Measurements from ENCODE around the gene PPP1R16B. TPM values are rescaled to one million over a fixed set of nuclear protein-coding genes. Genes with fewer than 3 reads are reported as not detected.

PPP1R16B gene
- total and polyA plus RNA-seq, 2 experiments from 2014 or later: 0.28 to 0.33 TPM

GRCh38 chr20:38880952-38881735, 75.6 kb downstream of the PPP1R16B start:
- Histone ChIP-seq H3K9me3 (ENCODE audit: low read depth) (no peaks in the 10 kb centered on the region), H3K27ac (no peak overlapping the region), H3K27me3 (peaks cover 11% of the 10 kb centered on the region), H4K20me1 (ENCODE audit: insufficient read depth, poor library complexity, severe bottlenecking) (no peaks in the 10 kb centered on the region), H3K4me1 (ENCODE audit: insufficient read depth) (no peaks in the 10 kb centered on the region), H3K79me2 (no peaks in the 10 kb centered on the region), H3K4me3 (no peak overlapping the region), H3K4me2 (no peak overlapping the region), H3K9me2 (replicated peaks; ENCODE audit: insufficient read depth) (no peaks in the 10 kb centered on the region), H3K36me3 (replicated peaks; ENCODE audit: insufficient read depth, low read depth) (no peaks in the 10 kb centered on the region), H2AFZ (no peak overlapping the region)
- 74% methylated on average over 14 of the region's 14 CpGs for WGBS (ENCODE audit: low lambda C conversion rate, missing lambda C conversion rate)
- TF ChIP-seq EZH2phosphoT487 (IDR thresholded peaks at IDR 0.05; ENCODE audit: low read depth, severe bottlenecking, unreplicated experiment) (no peak), CTCF (IDR thresholded peaks at IDR 0.05; ENCODE audit: poor library complexity) (no peak), EZH2 (IDR thresholded peaks at IDR 0.05; ENCODE audit: borderline replicate concordance) (no peak)
- DNase-seq (ENCODE audit: low spot score): no peak

GRCh38 chr20:38881806-38882440, 76.4 kb downstream of the PPP1R16B start:
- no peaks in the 10 kb centered on the region for H3K9me2 ChIP-seq (replicated peaks; ENCODE audit: insufficient read depth)
- peaks cover 11% of the 10 kb centered on the region for H3K27me3 ChIP-seq
- no peaks in the 10 kb centered on the region for H3K79me2 ChIP-seq
- no peak for DNase-seq (ENCODE audit: low spot score)
- no peak for TF ChIP-seq CTCF (IDR thresholded peaks at IDR 0.05; ENCODE audit: poor library complexity)
- TF ChIP-seq EZH2 (IDR thresholded peaks at IDR 0.05; ENCODE audit: borderline replicate concordance): no peak
- no peak for TF ChIP-seq EZH2phosphoT487 (IDR thresholded peaks at IDR 0.05; ENCODE audit: low read depth, severe bottlenecking, unreplicated experiment)
- 96% methylated on average over 4 of the region's 4 CpGs for WGBS (ENCODE audit: low lambda C conversion rate, missing lambda C conversion rate)
- no peak overlapping the region for H2AFZ ChIP-seq
- no peaks in the 10 kb centered on the region for H3K9me3 ChIP-seq (ENCODE audit: low read depth)
- H3K4me3 ChIP-seq: no peak overlapping the region
- H3K27ac ChIP-seq: no peak overlapping the region
- no peaks in the 10 kb centered on the region for H3K4me1 ChIP-seq (ENCODE audit: insufficient read depth)
- H3K36me3 ChIP-seq (replicated peaks; ENCODE audit: insufficient read depth, low read depth): no peaks in the 10 kb centered on the region
- no peaks in the 10 kb centered on the region for H4K20me1 ChIP-seq (ENCODE audit: insufficient read depth, poor library complexity, severe bottlenecking)
- no peak overlapping the region for H3K4me2 ChIP-seq

GRCh38 chr20:38882600-38882999, 77.1 kb downstream of the PPP1R16B start:
- no peak overlapping the region for H3K4me2 ChIP-seq
- 85% methylated on average over 2 of the region's 2 CpGs for WGBS (ENCODE audit: low lambda C conversion rate, missing lambda C conversion rate)

More at GRCh38 chr20:38882600-38882999, 77.1 kb downstream of the PPP1R16B start:
- TF ChIP-seq EZH2 (IDR thresholded peaks at IDR 0.05; ENCODE audit: borderline replicate concordance) (no peak), EZH2phosphoT487 (IDR thresholded peaks at IDR 0.05; ENCODE audit: low read depth, severe bottlenecking, unreplicated experiment) (no peak), CTCF (IDR thresholded peaks at IDR 0.05; ENCODE audit: poor library complexity) (no peak)
- no peaks in the 10 kb centered on the region for H3K9me2 ChIP-seq (replicated peaks; ENCODE audit: insufficient read depth)
- no peak for DNase-seq (ENCODE audit: low spot score)
- no peaks in the 10 kb centered on the region for H3K9me3 ChIP-seq (ENCODE audit: low read depth)
- no peaks in the 10 kb centered on the region for H3K4me1 ChIP-seq (ENCODE audit: insufficient read depth)
- no peak overlapping the region for H3K4me3 ChIP-seq
- peaks cover 11% of the 10 kb centered on the region for H3K27me3 ChIP-seq
- H3K27ac ChIP-seq: no peak overlapping the region
- H3K79me2 ChIP-seq: no peaks in the 10 kb centered on the region
- no peaks in the 10 kb centered on the region for H3K36me3 ChIP-seq (replicated peaks; ENCODE audit: insufficient read depth, low read depth)
- no peak overlapping the region for H2AFZ ChIP-seq
- H4K20me1 ChIP-seq (ENCODE audit: insufficient read depth, poor library complexity, severe bottlenecking): no peaks in the 10 kb centered on the region
